ENCODE measurements around the gene GSDME.

GSDME gene

GRCh38 chr7:24718977-24719491, 38.2 kb downstream of the GSDME start:
- DNase-seq = no peak

GRCh38 chr7:24718431-24718831, 38.8 kb downstream of the GSDME start:
- DNase-seq = no peak

DNA sequence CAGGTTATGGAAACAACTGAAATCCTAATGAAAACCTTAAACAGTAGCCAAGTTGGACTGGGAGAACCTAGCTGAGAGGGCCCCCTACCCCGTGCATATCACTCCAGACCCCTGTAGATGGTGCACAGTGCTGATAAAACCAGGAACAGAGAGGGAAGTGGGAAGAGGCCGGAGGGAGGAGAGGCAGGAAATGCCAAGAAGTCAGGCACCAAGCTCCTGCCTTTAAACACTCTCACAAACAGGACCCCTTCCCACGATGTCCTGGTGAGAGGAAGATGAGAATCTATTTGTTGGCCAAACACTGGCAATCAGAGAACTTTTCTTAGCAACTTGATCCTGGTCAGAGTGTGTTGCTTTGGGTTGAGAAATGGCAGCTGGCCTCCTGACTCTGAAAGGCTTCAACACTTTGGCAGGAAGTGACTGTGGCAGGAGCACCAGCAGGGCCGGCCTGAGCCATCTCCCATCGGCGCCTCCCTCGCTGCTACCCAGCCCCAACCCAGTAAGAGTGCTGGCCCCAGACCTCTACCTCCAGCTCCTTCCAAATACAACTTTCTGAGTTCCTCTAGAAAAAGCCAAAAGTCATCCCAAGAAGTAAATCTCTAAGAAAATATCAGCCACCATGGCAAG, 39.5 kb downstream of the GSDME start:
- DNase-seq = no peak

DNA sequence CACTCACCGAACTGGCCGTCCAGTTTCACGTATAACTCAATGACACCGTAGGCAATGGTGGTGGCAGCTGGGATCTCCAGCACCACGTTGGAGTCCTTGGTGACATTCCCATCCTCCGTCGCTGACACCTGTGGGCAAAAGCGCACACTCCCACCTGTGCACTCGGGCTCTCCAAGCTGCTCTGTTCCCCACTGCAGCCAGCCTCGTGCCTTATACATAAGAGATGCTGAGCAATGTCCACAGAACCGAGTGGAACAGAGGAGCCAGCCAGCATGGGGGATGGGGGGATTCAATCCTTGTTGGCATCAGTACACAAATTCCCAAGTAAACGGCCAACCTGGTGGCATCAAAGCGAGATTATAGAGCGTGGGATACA, 40.0 kb downstream of the GSDME start:
- DNase-seq = no peak

GRCh38 chr7:24716480-24717246, 40.6 kb downstream of the GSDME start:
- DNase-seq = no peak

DNA sequence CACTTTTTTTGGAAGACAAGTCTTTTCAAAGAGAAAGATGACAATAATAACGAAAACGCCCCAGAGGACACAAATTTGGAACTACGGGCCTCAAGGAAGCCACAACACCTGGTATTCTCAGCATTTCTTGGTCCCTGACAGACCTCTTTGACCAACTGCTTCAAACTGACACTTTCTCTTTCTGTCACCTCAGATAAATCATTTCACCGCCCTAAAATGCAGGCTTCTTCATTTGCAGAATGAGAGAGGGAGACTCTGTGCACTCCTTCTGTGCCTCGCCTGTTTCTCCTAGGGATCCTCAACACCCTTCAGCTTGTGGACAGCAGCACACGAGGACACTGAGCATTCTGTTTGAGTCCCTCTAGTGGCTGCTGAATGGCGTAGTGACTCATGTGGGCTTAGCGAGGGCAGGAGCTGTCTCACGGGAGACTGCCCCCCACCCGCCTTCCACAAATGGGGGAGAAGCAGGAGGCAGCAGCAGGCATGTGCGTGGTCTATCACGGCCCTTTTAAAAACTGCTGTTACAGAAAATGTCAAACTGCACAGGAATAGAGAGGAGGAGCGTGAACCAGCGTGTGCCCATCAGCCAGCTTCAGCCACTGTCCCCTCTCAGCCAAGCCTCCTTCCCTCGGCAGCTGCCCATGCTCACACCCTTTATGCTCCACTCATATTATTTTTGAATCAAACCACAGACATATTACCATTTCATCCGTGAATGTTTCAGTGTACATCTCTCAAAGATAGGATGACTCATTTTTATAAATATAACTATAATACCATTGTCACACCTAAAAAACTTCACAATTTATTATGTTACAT, 41.4 kb downstream of the GSDME start:
- DNase-seq = peak; percentile 28

DNA sequence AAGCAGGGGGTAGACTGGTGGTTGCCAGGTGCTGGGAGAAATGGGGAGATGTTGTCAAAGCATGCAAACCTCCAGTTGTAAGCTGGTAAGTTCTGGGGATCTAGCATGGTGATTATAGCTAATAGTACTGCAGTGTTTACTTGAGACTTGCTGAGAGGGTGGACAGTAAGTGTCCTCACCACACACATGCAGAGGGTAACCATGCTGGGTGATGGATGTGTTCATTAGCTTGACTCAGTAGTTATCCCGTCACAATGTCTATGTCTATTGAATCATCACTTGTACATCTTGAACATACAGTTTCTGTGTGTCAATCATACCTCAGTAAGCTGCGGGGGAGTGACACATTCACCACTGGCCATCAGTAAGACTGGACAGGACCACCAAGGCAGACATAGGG, 42.1 kb downstream of the GSDME start:
- no peak for DNase-seq

- no peak for DNase-seq
These were observed 42.6 kb downstream of the GSDME start for GRCh38 chr7:24714676-24715010.

GRCh38 chr7:24713850-24714675, 43.2 kb downstream of the GSDME start:
- DNase-seq = no peak

- DNase-seq = no peak
These were observed 44.0 kb downstream of the GSDME start for GRCh38 chr7:24713039-24713793.

GRCh38 chr7:24709585-24710360, 47.5 kb downstream of the GSDME start:
- no peak for DNase-seq

DNA sequence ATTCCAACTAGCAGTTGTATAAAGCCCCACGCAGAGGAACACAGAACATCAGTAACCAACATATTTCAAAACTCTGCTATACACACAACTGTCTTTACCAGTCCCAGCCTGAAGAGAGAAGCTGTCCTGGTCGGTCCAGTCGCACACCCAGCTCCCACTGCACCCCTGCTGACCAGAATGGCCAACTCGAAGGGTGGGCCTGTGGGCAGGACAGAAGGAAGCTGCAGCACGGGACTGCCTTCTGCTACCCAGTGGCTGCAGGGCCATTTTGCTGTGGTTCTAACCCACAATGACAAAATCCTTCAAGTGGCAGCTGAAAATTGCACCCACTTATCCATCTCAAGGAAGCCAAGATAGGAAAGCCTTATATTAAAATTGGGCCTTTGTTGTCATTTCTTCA, 48.2 kb downstream of the GSDME start:
- DNase-seq = no peak

GRCh38 chr7:24707988-24708615, 49.2 kb downstream of the GSDME start:
- DNase-seq = no peak

GRCh38 chr7:24706211-24707170, 50.8 kb downstream of the GSDME start:
- no peak for DNase-seq

- DNase-seq = no peak
These were observed 51.8 kb downstream of the GSDME start for GRCh38 chr7:24705461-24705954.

- DNase-seq = no peak
These were observed 53.0 kb downstream of the GSDME start for GRCh38 chr7:24704311-24704710.

DNA sequence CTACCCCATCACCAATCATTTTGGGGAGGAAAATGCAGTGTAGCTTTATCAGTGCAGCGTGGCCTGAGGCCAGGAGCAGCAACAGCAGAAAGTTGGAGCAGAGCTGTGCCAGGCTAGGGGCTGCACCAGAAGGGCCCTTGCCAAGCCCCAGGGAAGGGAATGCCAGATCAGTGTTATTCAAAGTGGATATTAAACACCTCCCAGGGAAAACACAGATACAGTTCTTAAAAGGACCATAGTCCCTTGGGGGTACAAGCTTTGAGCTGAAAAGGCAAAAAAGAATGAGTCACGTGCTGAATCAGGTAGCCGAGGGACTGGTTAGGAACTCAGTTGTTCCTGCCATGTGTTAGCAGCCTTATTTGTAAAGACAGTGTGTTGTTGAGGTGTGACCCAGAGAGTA, 54.0 kb downstream of the GSDME start:
- DNase-seq = no peak

DNA sequence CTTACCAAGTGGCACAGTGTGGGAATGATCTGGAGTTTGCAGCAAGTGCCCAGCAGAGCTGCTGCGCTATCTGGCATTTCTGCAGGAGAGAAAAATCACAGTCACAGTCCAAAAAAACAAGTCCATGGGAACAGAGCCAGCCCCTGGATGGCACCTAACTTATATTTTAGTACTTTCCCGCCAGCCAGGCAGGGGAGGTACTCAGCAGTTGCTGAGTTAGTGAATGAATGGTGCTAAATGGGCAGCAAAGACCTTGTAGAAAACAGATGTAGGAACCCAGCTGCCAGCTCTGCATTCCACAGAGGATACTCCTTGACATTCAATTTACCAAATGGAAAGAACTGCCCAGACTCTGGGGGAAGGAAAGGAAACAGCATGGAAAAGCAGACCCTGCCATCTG, 54.5 kb downstream of the GSDME start:
- peak; percentile 17 for DNase-seq

Measured in EL (cell line).